HG03139 (cell line): Measurements from ENCODE around the gene SH2D3A.

Source experiments
- ATAC-seq: cut with Tn5 transposase; IDR thresholded peaks from one replicate; pipeline ENCODE4 v1.9.1; 2021; ENCODE audit not compliant: unreplicated experiment

Gene SH2D3A

GRCh38 chr19:6737873-6738786 lies 29.1 kb downstream of the SH2D3A start:
- ATAC-seq, result no peak

- peak; percentile 51 for ATAC-seq
Observed at GRCh38 chr19:6737284-6737872, 29.9 kb downstream of the SH2D3A start, which contains the start of gene GPR108. GPR108 (minus strand) TSS chr19:6737580; CDS start chr19:6737576, 4 bp downstream.

GRCh38 chr19:6736917-6737283 lies 30.3 kb downstream of the SH2D3A start:
- no peak for ATAC-seq

- no peak for ATAC-seq
Observed at GRCh38 chr19:6736169-6736916, 30.9 kb downstream of the SH2D3A start.

GRCh38 chr19:6735181-6735911 lies 31.9 kb downstream of the SH2D3A start:
- no peak for ATAC-seq

- no peak for ATAC-seq
Observed at GRCh38 chr19:6734096-6734696, 33.0 kb downstream of the SH2D3A start.

- ATAC-seq, result no peak
Observed at GRCh38 chr19:6733338-6734095, 33.7 kb downstream of the SH2D3A start.

GRCh38 chr19:6732803-6733337 lies 34.4 kb downstream of the SH2D3A start:
- ATAC-seq, result no peak

GRCh38 chr19:6731822-6732221 lies 35.4 kb downstream of the SH2D3A start:
- ATAC-seq, result no peak

GRCh38 chr19:6730941-6731670 lies 36.1 kb downstream of the SH2D3A start:
- no peak for ATAC-seq

- ATAC-seq, result no peak
Observed at GRCh38 chr19:6730153-6730804, 37.0 kb downstream of the SH2D3A start.

- ATAC-seq, result no peak
Observed at GRCh38 chr19:6729573-6730152, 37.6 kb downstream of the SH2D3A start.

- no peak for ATAC-seq
Observed at GRCh38 chr19:6728346-6728745, 38.9 kb downstream of the SH2D3A start.

GRCh38 chr19:6725513-6726231 lies 41.6 kb downstream of the SH2D3A start:
- no peak for ATAC-seq

GRCh38 chr19:6724631-6725492 lies 42.4 kb downstream of the SH2D3A start:
- ATAC-seq, result no peak

GRCh38 chr19:6723738-6724137 lies 43.5 kb downstream of the SH2D3A start:
- ATAC-seq, result no peak
